ENCODE data around the gene PLIN4. TPM values are rescaled to one million over a fixed set of nuclear protein-coding genes. Genes with fewer than 3 reads are reported as not detected.
A peak's percentile ranks its signal among the peaks of the same experiment; 100 is the strongest.

The PLIN4 gene
- total RNA-seq, 1 experiment from 2014 or later: 2.3 TPM

GRCh38 chr19:4495471-4495870, 22.8 kb downstream of the PLIN4 start:
- H3K79me2 ChIP-seq (ENCODE audit: insufficient read depth, low read length): no peaks in the 10 kb centered on the region
- peak; percentile 22 for DNase-seq (ENCODE audit: low read depth, low spot score)
- H3K9me3 ChIP-seq (ENCODE audit: control insufficient read depth in 1 of 2, insufficient read depth in 1 of 2, low read depth in 1 of 2, low read length in 2 of 2): peaks cover 0 to 4% of the 10 kb centered on the region in 2 experiments; a peak in 1 of 4 replicates
- BruUV-seq (replicated peaks): no TSS peak
- no peaks in the 10 kb centered on the region for H4K20me1 ChIP-seq (ENCODE audit: insufficient read depth)
- TF ChIP-seq RAD21 (IDR thresholded peaks at IDR 0.05; ENCODE audit: low read depth) (peak; percentile 34; the same call in 1 of the 2 replicates), CTCF (IDR thresholded peaks at IDR 0.05 in 2 of 3, conservative IDR thresholded peaks at IDR 0.05 in 1 of 3; ENCODE audit: borderline replicate concordance in 1 of 3, insufficient read depth in 1 of 3, low read depth in 2 of 3, low read length in 2 of 3) (peak; percentile 33 to 75 (median 60); a peak in 5 of 6 replicates), MAX (IDR thresholded peaks at IDR 0.05) (no peak)
- no peak overlapping the region for H2AFZ ChIP-seq (ENCODE audit: low read depth, low read length, poor library complexity, severe bottlenecking)
- H3K36me3 ChIP-seq (ENCODE audit: control insufficient read depth in 1 of 2, insufficient read depth in 2 of 2, low read length in 2 of 2): peaks cover 6 to 33% of the 10 kb centered on the region in 2 experiments; a peak in 3 of 4 replicates
- ChIA-PET CTCF (no interaction called here), RAD21 (ENCODE audit: low non-redundant PET in 1 of 2, low total read pairs in 2 of 2, uncharacterized antibody in 2 of 2, unreplicated experiment in 2 of 2) (no interaction called here), POLR2A (no interaction called here)
- no peak overlapping the region for H3K27ac ChIP-seq (ENCODE audit: low read depth, low read length)
- H3K27me3 ChIP-seq (ENCODE audit: insufficient read depth, low read length): no peaks in the 10 kb centered on the region
- H3K4me1 ChIP-seq (ENCODE audit: control insufficient read depth in 1 of 2, insufficient read depth in 2 of 2, low read length in 2 of 2): peaks cover 0 to 3% of the 10 kb centered on the region in 2 experiments; a peak in 2 of 4 replicates
- peak; percentile 99 for ATAC-seq
- no peak overlapping the region for H3K9ac ChIP-seq (ENCODE audit: low read length)
- H3K4me2 ChIP-seq (ENCODE audit: low read length): no peak overlapping the region
- no peaks in the 10 kb centered on the region for H3K9me2 ChIP-seq (ENCODE audit: insufficient read depth)
- intact Hi-C loops (cut with micrococcal nuclease): no loop called here
- H3K4me3 ChIP-seq (replicated peaks in 1 of 2; ENCODE audit: low read depth in 1 of 2, low read length in 2 of 2): no peak overlapping the region

GRCh38 chr19:4494691-4495064, 23.6 kb downstream of the PLIN4 start:
- no peak overlapping the region for H2AFZ ChIP-seq (ENCODE audit: low read depth, low read length, poor library complexity, severe bottlenecking)
- POLR2A ChIA-PET: no interaction called here
- H3K9ac ChIP-seq (ENCODE audit: low read length): no peak overlapping the region
- no peak for ATAC-seq
- peaks cover 0 to 4% of the 10 kb centered on the region in 2 experiments; a peak in 1 of 4 replicates for H3K9me3 ChIP-seq (ENCODE audit: control insufficient read depth in 1 of 2, insufficient read depth in 1 of 2, low read depth in 1 of 2, low read length in 2 of 2)
- peaks cover 6 to 33% of the 10 kb centered on the region in 2 experiments; a peak in 3 of 4 replicates for H3K36me3 ChIP-seq (ENCODE audit: control insufficient read depth in 1 of 2, insufficient read depth in 2 of 2, low read length in 2 of 2)
- H3K4me3 ChIP-seq (replicated peaks in 1 of 2; ENCODE audit: low read depth in 1 of 2, low read length in 2 of 2): no peak overlapping the region
- CTCF ChIA-PET: no interaction called here
- H3K4me2 ChIP-seq (ENCODE audit: low read length): no peak overlapping the region
- H3K27me3 ChIP-seq (ENCODE audit: insufficient read depth, low read length): no peaks in the 10 kb centered on the region
- no peak overlapping the region for H3K27ac ChIP-seq (ENCODE audit: low read depth, low read length)
- no TSS peak for BruUV-seq (replicated peaks)
- H4K20me1 ChIP-seq (ENCODE audit: insufficient read depth): no peaks in the 10 kb centered on the region
- peaks cover 0 to 3% of the 10 kb centered on the region in 2 experiments; a peak in 2 of 4 replicates for H3K4me1 ChIP-seq (ENCODE audit: control insufficient read depth in 1 of 2, insufficient read depth in 2 of 2, low read length in 2 of 2)
- intact Hi-C loops (cut with micrococcal nuclease): no loop called here
- RAD21 ChIA-PET (ENCODE audit: low non-redundant PET in 1 of 2, low total read pairs in 2 of 2, uncharacterized antibody in 2 of 2, unreplicated experiment in 2 of 2): no interaction called here
- H3K79me2 ChIP-seq (ENCODE audit: insufficient read depth, low read length): no peaks in the 10 kb centered on the region
- no peaks in the 10 kb centered on the region for H3K9me2 ChIP-seq (ENCODE audit: insufficient read depth)
- no peak for DNase-seq (ENCODE audit: low read depth, low spot score)
- no peak for TF ChIP-seq FOSL1 (IDR thresholded peaks at IDR 0.05; ENCODE audit: low read depth)
- TF ChIP-seq EZH2phosphoT487 (IDR thresholded peaks at IDR 0.05; ENCODE audit: borderline replicate concordance): no peak
- no peak for TF ChIP-seq CBX3 (IDR thresholded peaks at IDR 0.05; ENCODE audit: low read depth)
- no peak for TF ChIP-seq REST (IDR thresholded peaks at IDR 0.05; ENCODE audit: low read depth)
- no peak for TF ChIP-seq EGR1 (IDR thresholded peaks at IDR 0.05; ENCODE audit: low read depth)
- TF ChIP-seq EZH2 (IDR thresholded peaks at IDR 0.05): no peak
- TF ChIP-seq SRF (IDR thresholded peaks at IDR 0.05; ENCODE audit: low read depth): no peak
- no peak for TF ChIP-seq ZBTB33 (IDR thresholded peaks at IDR 0.05; ENCODE audit: extremely low read depth, insufficient replicate concordance, low read length)
- TF ChIP-seq CEBPB (IDR thresholded peaks at IDR 0.05; ENCODE audit: low read depth): no peak
- no peak for TF ChIP-seq YY1 (IDR thresholded peaks at IDR 0.05; ENCODE audit: extremely low read depth, insufficient replicate concordance, low read depth, low read length)
